Nephron progenitor cell (in vitro differentiated cells): Measurements from ENCODE around the gene CEP57.
A peak's percentile ranks its signal among the peaks of the same experiment; 100 is the strongest.

Experiments used
- DNase-seq: peaks from one replicate; pipeline ENCODE4 v3.0.0; 2021
- H3K27ac Mint-ChIP-seq: 2 replicates; pipeline ENCODE4 v1.8.0; 2021; ENCODE audit warnings: mild to moderate bottlenecking, moderate library complexity, mixed read lengths
- H3K27me3 Mint-ChIP-seq: 2 replicates; pipeline ENCODE4 v1.8.0; 2021; ENCODE audit warnings: mild to moderate bottlenecking, low read depth, mixed read lengths; ENCODE audit not compliant: poor library complexity
- H3K36me3 Mint-ChIP-seq: 2 replicates; pipeline ENCODE4 v1.8.0; 2021; ENCODE audit warnings: low read depth, mixed read lengths
- H3K4me1 Mint-ChIP-seq: 2 replicates; pipeline ENCODE4 v1.8.0; 2021; ENCODE audit warnings: mixed read lengths
- H3K4me3 Mint-ChIP-seq: 2 replicates; pipeline ENCODE4 v1.8.0; 2021; ENCODE audit warnings: mild to moderate bottlenecking, moderate library complexity, mixed read lengths
- H3K9me3 Mint-ChIP-seq: 2 replicates; pipeline ENCODE4 v1.8.0; 2021; ENCODE audit warnings: mild to moderate bottlenecking, moderate library complexity, mixed read lengths
- TF ChIP-seq, protein P1 (sequence below): fragments of 200-600 bp; sonication (generic); IDR thresholded peaks from 2 replicates; pipeline ENCODE4 v1.5.0; 2021; ENCODE audit warnings: antibody characterized with exemption

CEP57 gene

DNA sequence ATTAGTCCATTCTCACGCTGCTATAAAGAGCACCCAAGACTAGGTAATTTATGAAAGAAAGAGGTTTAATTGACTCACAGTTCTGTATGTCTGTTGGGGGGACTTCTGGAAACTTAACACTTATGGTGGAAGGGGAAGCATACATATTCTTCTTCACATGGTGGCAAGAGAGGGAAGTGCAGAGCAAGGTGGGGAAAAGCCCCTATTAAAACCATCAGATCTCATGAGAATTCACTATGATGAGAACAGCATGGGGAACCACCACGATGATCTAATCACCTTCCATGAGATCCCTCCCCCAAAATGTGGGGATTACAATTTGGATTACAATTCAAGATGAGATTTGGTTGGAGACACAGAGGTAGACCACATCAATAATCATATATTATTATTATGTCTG is 25.7 kb downstream of the CEP57 start:
- no peak for DNase-seq
- no peak overlapping the region for H3K4me3 Mint-ChIP-seq
- no peaks in the 10 kb centered on the region for H3K27me3 Mint-ChIP-seq

GRCh38 chr11:95821640-95822039 is 31.3 kb downstream of the CEP57 start:
- TF ChIP-seq, protein P1, sequence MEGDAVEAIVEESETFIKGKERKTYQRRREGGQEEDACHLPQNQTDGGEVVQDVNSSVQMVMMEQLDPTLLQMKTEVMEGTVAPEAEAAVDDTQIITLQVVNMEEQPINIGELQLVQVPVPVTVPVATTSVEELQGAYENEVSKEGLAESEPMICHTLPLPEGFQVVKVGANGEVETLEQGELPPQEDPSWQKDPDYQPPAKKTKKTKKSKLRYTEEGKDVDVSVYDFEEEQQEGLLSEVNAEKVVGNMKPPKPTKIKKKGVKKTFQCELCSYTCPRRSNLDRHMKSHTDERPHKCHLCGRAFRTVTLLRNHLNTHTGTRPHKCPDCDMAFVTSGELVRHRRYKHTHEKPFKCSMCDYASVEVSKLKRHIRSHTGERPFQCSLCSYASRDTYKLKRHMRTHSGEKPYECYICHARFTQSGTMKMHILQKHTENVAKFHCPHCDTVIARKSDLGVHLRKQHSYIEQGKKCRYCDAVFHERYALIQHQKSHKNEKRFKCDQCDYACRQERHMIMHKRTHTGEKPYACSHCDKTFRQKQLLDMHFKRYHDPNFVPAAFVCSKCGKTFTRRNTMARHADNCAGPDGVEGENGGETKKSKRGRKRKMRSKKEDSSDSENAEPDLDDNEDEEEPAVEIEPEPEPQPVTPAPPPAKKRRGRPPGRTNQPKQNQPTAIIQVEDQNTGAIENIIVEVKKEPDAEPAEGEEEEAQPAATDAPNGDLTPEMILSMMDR = no peak
- Mint-ChIP-seq H3K4me3 (no peak overlapping the region), H3K36me3 (peaks cover 81% of the 10 kb centered on the region), H3K4me1 (no peaks in the 10 kb centered on the region), H3K27ac (peak overlapping the region; percentile 65), H3K9me3 (no peaks in the 10 kb centered on the region), H3K27me3 (no peaks in the 10 kb centered on the region)
- DNase-seq = no peak

More for the DNA sequence above, 25.7 kb downstream of the CEP57 start:
- H3K4me1 Mint-ChIP-seq = no peaks in the 10 kb centered on the region
- TF ChIP-seq, protein P1 = no peak
- no peak overlapping the region for H3K27ac Mint-ChIP-seq
- peaks cover 84% of the 10 kb centered on the region for H3K36me3 Mint-ChIP-seq
- H3K9me3 Mint-ChIP-seq = peaks cover under 1% of the 10 kb centered on the region

DNA sequence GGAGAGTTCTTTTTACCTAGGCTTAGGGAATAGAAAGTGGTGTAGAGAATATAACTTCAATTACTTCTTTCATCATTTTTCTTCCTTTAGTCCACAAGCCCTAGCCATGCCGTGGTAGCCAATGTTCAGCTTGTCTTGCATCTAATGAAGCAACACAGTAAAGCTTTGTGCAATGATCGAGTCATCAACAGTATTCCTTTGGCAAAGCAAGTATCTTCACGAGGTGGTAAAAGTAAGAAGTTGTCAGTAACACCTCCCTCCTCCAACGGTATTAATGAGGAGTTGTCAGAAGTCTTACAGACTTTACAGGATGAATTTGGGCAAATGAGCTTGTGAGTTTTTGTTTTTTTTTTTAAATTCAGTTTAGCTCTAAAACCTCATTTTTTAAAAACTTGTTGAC is 37.4 kb downstream of the CEP57 start:
- H3K27ac Mint-ChIP-seq = no peak overlapping the region
- no peaks in the 10 kb centered on the region for H3K4me1 Mint-ChIP-seq
- peaks cover 77% of the 10 kb centered on the region for H3K36me3 Mint-ChIP-seq
- no peak overlapping the region for H3K4me3 Mint-ChIP-seq
- DNase-seq = no peak
- TF ChIP-seq, protein P1 = no peak
- H3K27me3 Mint-ChIP-seq = no peaks in the 10 kb centered on the region
- no peaks in the 10 kb centered on the region for H3K9me3 Mint-ChIP-seq

- H3K9me3 Mint-ChIP-seq = no peaks in the 10 kb centered on the region
- no peak for DNase-seq
- no peak overlapping the region for H3K27ac Mint-ChIP-seq
- no peak overlapping the region for H3K4me3 Mint-ChIP-seq
- no peaks in the 10 kb centered on the region for H3K27me3 Mint-ChIP-seq
- H3K4me1 Mint-ChIP-seq = no peaks in the 10 kb centered on the region
- H3K36me3 Mint-ChIP-seq = peaks cover 67% of the 10 kb centered on the region
- TF ChIP-seq, protein P1 = no peak
These were observed 39.4 kb downstream of the CEP57 start for GRCh38 chr11:95829580-95830259.

DNA sequence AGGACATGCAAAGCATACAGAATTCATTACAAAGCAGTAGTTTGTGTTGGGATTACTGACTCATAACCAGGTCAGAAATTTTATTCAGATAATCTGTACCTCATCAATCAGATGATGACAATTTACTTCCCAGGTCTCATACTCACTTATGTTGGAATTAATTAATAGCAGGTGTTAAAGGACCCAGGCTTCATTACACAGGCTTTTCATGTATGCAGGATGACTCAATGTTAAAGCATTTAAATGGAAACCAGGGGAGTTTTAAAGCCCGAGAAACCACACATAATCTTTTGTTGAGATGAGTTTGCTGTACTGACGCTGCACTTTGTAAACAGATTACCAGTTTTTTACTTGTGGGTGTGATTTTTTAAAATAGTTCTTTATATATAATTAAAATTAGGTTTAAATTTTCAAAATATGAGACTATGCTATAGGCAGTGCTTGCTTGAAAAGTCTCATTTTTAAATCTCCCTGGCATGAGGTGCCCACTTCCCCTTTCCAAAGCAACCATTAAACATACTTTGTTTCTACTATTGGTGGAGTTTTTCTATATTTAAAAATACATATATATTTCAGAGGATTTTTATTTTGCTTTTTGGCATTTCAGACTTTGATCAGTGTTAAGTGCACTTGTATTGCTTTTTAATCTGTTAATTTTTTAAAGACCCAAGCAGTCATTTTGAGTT is 41.0 kb downstream of the CEP57 start:
- Mint-ChIP-seq H3K27ac (no peak overlapping the region), H3K27me3 (no peaks in the 10 kb centered on the region), H3K36me3 (peaks cover 53% of the 10 kb centered on the region), H3K4me1 (no peaks in the 10 kb centered on the region), H3K4me3 (no peak overlapping the region), H3K9me3 (no peaks in the 10 kb centered on the region)
- TF ChIP-seq, protein P1 = no peak
- no peak for DNase-seq

DNA sequence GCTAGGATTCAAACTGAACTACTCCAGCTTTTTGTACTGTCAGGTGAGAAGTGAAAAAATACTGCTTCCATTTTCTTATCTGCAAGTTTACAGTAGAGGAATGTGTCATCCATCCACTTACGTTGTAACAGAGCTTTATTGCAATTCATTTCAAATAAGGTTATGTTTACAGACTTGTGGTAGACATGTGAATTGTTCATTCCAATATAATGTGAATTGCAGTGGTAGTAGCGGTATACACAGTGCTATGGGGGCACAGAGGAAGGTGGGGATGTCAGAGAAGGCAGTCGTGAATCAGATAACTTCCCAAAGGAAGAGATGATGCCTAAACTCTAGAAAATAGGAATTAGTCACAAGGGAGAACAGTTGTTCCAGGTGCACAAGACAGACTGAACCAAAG is 42.5 kb downstream of the CEP57 start:
- DNase-seq = no peak
- H3K4me1 Mint-ChIP-seq = no peaks in the 10 kb centered on the region
- peaks cover 51% of the 10 kb centered on the region for H3K36me3 Mint-ChIP-seq
- no peaks in the 10 kb centered on the region for H3K9me3 Mint-ChIP-seq
- TF ChIP-seq, protein P1 = no peak
- H3K27ac Mint-ChIP-seq = peak overlapping the region; percentile 36
- H3K27me3 Mint-ChIP-seq = no peaks in the 10 kb centered on the region
- H3K4me3 Mint-ChIP-seq = no peak overlapping the region
